Suppressor macrophage (primary cell): Measurements from ENCODE around the gene ROPN1B.
"Not testable (repeated sequence)": the region's sequence is repeated elsewhere in the genome, so short reads cannot be mapped to it uniquely, and the experiment has no call there.

Source experiments
- DNase-seq, 4 experiments: peaks; one replicate each; pipeline ENCODE4 v3.0.0-alpha.2; 2020 to 2022

The ROPN1B gene

GRCh38 chr3:125958511-125959316 lies 10.3 kb upstream of the ROPN1B start:
- DNase-seq = no peak

- DNase-seq = no peak
Observed at GRCh38 chr3:125959317-125960065, 9.5 kb upstream of the ROPN1B start.

- no peak for DNase-seq
Observed at GRCh38 chr3:125960066-125960424, 8.9 kb upstream of the ROPN1B start.

- no peak for DNase-seq
Observed at GRCh38 chr3:125960456-125961288, 8.3 kb upstream of the ROPN1B start.

- no peak for DNase-seq
Observed at GRCh38 chr3:125961289-125961589, 7.7 kb upstream of the ROPN1B start.

- not testable (repeated sequence) for DNase-seq
Observed at GRCh38 chr3:125963834-125964233, 5.1 kb upstream of the ROPN1B start.

- peak in 2 of 4 experiments; percentile 11 to 14 for DNase-seq
Observed at GRCh38 chr3:125965505-125965904, 3.5 kb upstream of the ROPN1B start.

- DNase-seq = no peak
Observed at GRCh38 chr3:125967156-125967555, 1.8 kb upstream of the ROPN1B start.

GRCh38 chr3:125968121-125968520 lies 857 bp upstream of the ROPN1B start:
- not testable (repeated sequence) for DNase-seq

- peak; percentile 9 to 30 (median 21) for DNase-seq
Observed at GRCh38 chr3:125971997-125972944, 3.3 kb downstream of the ROPN1B start.

- not testable (repeated sequence) for DNase-seq
Observed at GRCh38 chr3:125975245-125976002, 6.4 kb downstream of the ROPN1B start.

- DNase-seq = not testable (repeated sequence)
Observed at GRCh38 chr3:125976003-125976390, 7.0 kb downstream of the ROPN1B start.

- DNase-seq = not testable (repeated sequence)
Observed at GRCh38 chr3:125977104-125977503, 8.1 kb downstream of the ROPN1B start.

- not testable (repeated sequence) for DNase-seq
Observed at GRCh38 chr3:125984951-125985350, 16.0 kb downstream of the ROPN1B start.

GRCh38 chr3:125990253-125990970 lies 21.4 kb downstream of the ROPN1B start:
- DNase-seq = peak; percentile 74 to 90 (median 85)

- DNase-seq = not testable (repeated sequence)
Observed at GRCh38 chr3:125996751-125997150, 27.8 kb downstream of the ROPN1B start.

GRCh38 chr3:126002189-126002588 lies 33.2 kb downstream of the ROPN1B start:
- DNase-seq = no peak

- no peak for DNase-seq
Observed at GRCh38 chr3:126003447-126004190, 34.6 kb downstream of the ROPN1B start.

GRCh38 chr3:126004217-126004616 lies 35.2 kb downstream of the ROPN1B start:
- DNase-seq = no peak

GRCh38 chr3:126004692-126005091 lies 35.7 kb downstream of the ROPN1B start:
- DNase-seq = no peak
